ENCODE measurements around the gene RIPK1.

- no peak for TF ChIP-seq CTCF (IDR thresholded peaks at IDR 0.05)
- TF ChIP-seq POLR2A (IDR thresholded peaks at IDR 0.05) = no peak
Observed at GRCh38 chr6:3147914-3148757, 79.8 kb downstream of the RIPK1 start.

Data from thyroid gland (tissue), 4 donors.